ENCODE data around the gene TTC39A. TPM values are rescaled to one million over a fixed set of nuclear protein-coding genes. Genes with fewer than 3 reads are reported as not detected.

Gene TTC39A
- total RNA-seq (not detected), polyA plus RNA-seq (under 1 TPM in 1 of 3 donors, not detected in 2; 0.19 TPM), total RNA-seq (0 to 0.49 (median 0.04) reads per million in 6 experiments)

DNA sequence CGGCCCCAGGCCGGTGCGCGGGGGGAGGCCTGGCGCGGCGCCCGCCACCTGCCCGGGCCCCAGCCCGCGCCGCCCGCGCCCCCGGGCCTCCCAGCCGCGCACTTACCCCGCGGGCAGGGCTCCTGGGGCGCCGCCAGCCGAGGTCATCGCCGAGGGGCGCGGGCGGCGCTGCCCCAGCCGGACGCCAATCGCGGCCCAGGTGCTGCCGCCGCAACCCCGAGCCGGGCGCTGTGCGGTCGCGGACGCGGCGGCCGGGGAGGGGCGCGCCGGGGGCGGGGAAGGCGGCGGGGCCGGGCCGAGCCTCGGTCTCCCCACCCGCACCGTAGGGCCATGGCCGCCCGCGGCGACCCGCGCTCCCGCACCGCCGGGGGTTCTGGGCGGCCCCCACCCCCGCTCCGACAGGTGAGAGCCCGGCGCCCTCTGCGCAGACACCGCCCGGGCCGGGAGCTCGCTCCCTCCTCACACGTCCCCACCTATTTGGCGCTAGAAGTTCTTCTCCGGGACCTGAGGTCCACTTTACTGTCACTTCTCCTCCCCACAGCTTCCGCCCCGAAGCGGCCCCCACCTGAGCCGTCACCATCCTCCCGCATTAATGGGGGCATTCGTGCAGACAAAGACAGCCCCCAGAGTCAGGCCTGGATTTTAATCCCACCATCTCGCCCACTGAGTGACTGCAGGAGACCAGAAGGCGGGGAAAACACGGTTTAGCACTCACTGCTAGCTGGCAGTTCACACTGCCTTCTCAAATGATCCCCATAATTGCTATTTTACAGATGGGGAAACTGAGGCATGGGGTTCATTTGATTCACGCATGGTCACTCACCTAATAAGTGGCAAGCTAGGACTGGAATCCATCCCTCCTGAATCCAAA, at the start of gene TTC39A:
TTC39A (minus strand) TSS at position 232 of the 871 bp plus-strand sequence; CDS start at position 147, 85 bp downstream.
- DNase-seq (no peak), ATAC-seq (peak; percentile 35 to 36)
- no peaks in the 10 kb centered on the region for H3K36me3 Mint-ChIP-seq
- H3K9me3 Mint-ChIP-seq: peaks cover 0 to 3% (median 0%) of the 10 kb centered on the region in 9 donors
- peak within 1 kb of the TSS; percentile 66 to 94 (median 80) for H3K4me3 Mint-ChIP-seq
- POLR2A ChIA-PET: no interaction called here
- H3K4me1 Mint-ChIP-seq: peaks cover 3 to 10% (median 6%) of the 10 kb centered on the region in 4 donors
- H3K27me3 Mint-ChIP-seq: peaks cover 20 to 45% (median 32%) of the 10 kb centered on the region in 5 donors
- H3K27ac Mint-ChIP-seq: peak within 1 kb of the TSS in 2 of 10 donors; percentile 13 to 75

DNA sequence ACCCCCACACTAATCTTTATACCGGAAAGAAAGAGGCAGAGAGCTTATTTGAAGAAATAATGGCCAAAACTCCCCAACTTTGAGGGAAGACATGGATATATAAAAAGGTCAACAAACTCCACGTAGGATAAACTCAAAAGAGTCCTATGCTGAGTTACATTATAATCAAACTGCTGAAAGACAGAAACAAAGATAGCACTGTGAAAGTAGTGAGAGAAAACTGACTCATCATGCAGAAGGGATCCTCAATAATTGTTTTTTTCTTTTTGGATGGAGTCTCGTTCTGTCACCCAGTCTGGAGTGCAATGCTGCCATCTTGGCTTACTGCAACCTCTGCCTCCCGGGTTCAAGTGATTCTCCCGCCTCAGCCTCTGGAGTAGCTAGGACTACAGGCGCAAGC, 48.5 kb upstream of the TTC39A start:
- Mint-ChIP-seq H3K36me3 (peaks cover 17 to 80% (median 50%) of the 10 kb centered on the region in 3 donors), H3K27ac (no peak overlapping the region), H3K4me1 (peaks cover 0 to 5% (median 0%) of the 10 kb centered on the region in 4 donors)

DNA sequence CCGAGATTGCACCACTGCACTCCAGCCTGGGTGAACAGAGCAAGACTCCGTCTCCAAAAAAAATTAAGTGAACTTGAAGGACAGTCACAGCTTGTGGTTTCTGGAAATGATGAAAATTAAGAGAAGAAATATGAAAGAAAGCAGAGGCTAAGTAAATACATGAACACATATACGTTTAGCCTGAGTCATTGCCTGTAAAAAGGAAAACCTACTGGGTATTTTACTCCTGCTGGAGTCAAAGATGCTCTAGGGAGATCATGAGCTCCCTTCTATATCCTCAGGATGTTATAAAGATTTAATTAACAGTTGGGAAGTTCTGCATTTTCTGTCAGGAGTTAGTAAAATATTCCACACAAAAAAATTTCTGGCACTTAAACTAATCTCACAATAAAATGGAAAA, 43.5 kb upstream of the TTC39A start:
- ATAC-seq: no peak
- Mint-ChIP-seq H3K27ac (no peak overlapping the region), H3K27me3 (no peaks in the 10 kb centered on the region), H3K9me3 (no peaks in the 10 kb centered on the region), H3K4me1 (peaks cover 0 to 1% (median 0%) of the 10 kb centered on the region in 4 donors), H3K36me3 (peaks cover 8 to 73% (median 35%) of the 10 kb centered on the region in 3 donors), H3K4me3 (no peak overlapping the region)
- no peak for DNase-seq
- POLR2A ChIA-PET: no interaction called here

More for the DNA sequence above, 48.5 kb upstream of the TTC39A start:
- Mint-ChIP-seq H3K9me3 (peaks cover 0 to 10% (median 3%) of the 10 kb centered on the region in 9 donors), H3K27me3 (no peaks in the 10 kb centered on the region), H3K4me3 (no peak overlapping the region)
- no peak for ATAC-seq
- POLR2A ChIA-PET: no interaction called here
- DNase-seq: no peak

DNA sequence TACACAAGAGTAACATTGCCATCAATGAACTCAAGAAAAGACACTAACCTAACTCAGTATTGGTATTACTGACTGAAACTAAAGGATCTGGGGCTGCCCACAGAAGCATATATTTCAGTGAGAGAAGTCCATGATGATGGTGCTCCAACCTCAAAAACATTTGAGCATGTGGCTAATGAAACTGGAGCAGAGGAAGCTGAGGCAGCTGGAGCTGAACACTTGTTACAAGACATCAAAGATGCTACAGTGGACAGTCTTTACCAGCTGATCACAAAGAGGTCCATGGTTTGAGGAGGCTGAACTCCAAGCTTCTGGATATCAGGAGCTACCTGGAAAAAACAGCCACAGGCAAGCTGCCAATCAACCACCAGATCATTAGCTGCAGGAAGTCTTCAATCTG, 42.2 kb upstream of the TTC39A start:
- Mint-ChIP-seq H3K4me1 (no peaks in the 10 kb centered on the region), H3K4me3 (no peak overlapping the region), H3K27ac (no peak overlapping the region), H3K9me3 (no peaks in the 10 kb centered on the region), H3K36me3 (peaks cover 7 to 68% (median 35%) of the 10 kb centered on the region in 3 donors), H3K27me3 (no peaks in the 10 kb centered on the region)
- DNase-seq (no peak), ATAC-seq (no peak)
- POLR2A ChIA-PET: no interaction called here

DNA sequence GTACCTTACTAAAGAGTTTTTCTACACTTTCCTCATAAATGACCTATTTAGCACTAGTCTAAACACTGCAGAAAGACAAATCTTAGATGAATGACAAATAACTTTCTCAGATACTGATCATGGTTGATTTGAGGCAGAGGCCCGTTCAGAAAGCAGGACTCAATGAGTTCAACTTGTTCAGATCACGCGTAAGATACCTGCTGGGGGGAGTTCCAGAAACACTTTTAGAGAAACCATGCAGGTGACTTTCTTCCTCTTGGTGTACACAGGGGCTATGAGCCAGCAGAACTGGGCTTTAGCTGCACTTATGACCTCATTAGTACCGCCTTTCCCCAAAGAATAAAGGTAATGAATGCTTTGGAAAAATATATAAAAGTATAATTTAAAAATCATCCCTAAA, 38.8 kb upstream of the TTC39A start:
- Mint-ChIP-seq H3K4me1 (no peaks in the 10 kb centered on the region), H3K9me3 (no peaks in the 10 kb centered on the region), H3K27ac (peak overlapping the region in 1 of 10 donors; percentile 5), H3K36me3 (peaks cover 6 to 70% (median 30%) of the 10 kb centered on the region in 3 donors), H3K27me3 (no peaks in the 10 kb centered on the region), H3K4me3 (no peak overlapping the region)
- POLR2A ChIA-PET: no interaction called here
- ATAC-seq: no peak
- no peak for DNase-seq

DNA sequence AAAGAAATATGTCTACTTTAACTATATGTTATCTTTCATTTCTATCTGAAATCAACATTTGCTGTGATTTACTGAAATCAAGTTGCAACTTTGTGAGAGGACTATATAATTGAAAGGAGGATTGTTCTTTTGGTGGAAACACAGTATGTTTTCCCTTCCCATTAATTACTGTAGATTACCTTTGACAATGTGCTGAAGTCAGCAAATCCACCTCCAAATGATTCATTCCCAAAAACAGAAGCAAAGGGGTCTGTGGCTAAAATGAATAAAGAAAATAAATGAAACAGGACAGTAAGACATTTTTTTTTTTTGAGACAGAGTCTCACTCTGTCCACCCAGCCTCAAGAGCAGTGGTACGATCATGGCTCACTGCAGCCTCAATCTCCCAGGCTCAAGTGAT, 35.4 kb upstream of the TTC39A start:
- ATAC-seq: no peak
- no peaks in the 10 kb centered on the region for H3K9me3 Mint-ChIP-seq
- H3K27ac Mint-ChIP-seq: no peak overlapping the region
- no peak overlapping the region for H3K4me3 Mint-ChIP-seq
- no peak for DNase-seq
- H3K4me1 Mint-ChIP-seq: no peaks in the 10 kb centered on the region
- POLR2A ChIA-PET: no interaction called here
- H3K36me3 Mint-ChIP-seq: peaks cover 8 to 72% (median 27%) of the 10 kb centered on the region in 3 donors
- H3K27me3 Mint-ChIP-seq: no peaks in the 10 kb centered on the region

DNA sequence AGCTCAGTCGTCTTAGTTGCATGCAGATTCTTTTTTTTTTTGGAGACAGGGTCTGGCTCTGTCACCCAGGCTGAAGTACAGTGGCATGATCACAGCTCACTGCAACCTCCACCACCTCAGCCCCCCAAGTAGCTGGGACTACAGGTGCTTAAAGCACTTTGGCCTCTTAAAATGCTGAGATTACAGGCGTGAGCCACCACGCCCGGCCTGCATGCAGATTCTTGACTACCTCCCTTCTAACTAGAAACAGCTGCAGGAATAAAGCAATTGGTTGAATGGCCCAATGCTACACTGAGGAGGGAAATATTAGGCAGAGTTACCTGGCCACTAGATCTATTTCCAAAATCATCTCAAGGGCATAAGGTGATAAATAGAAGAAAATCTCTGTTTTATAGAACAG, 29.5 kb upstream of the TTC39A start:
- POLR2A ChIA-PET: no interaction called here
- Mint-ChIP-seq H3K27ac (peak overlapping the region in 1 of 10 donors; percentile 38), H3K27me3 (no peaks in the 10 kb centered on the region), H3K4me1 (no peaks in the 10 kb centered on the region), H3K36me3 (peaks cover 8 to 86% (median 42%) of the 10 kb centered on the region in 3 donors), H3K9me3 (no peaks in the 10 kb centered on the region), H3K4me3 (no peak overlapping the region)
- ATAC-seq (no peak), DNase-seq (no peak)

DNA sequence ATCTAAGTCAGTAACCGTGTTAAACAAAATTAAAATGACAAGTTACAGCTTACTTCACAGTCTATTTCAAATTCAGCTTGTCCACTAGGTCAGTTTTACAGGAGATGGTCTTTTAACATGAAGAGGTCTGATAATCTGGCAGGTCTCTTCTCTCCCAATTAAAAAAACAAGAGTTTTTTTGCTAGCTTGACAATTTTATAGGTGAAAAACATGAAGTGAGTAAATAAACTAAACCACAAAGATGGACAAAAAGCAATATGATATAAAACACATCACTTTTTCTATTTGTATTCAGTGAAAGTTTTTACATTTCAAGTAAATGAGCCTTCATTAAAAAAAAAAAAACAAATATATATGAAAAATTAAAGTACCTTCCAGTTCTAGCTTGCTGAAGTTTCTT, 25.0 kb upstream of the TTC39A start:
- peaks cover 0 to 55% (median 30%) of the 10 kb centered on the region in 3 donors for H3K36me3 Mint-ChIP-seq
- no peaks in the 10 kb centered on the region for H3K27me3 Mint-ChIP-seq
- no peaks in the 10 kb centered on the region for H3K9me3 Mint-ChIP-seq
- no peak overlapping the region for H3K4me3 Mint-ChIP-seq
- no peak for ATAC-seq
- no peak overlapping the region for H3K27ac Mint-ChIP-seq
- DNase-seq: no peak
- no peaks in the 10 kb centered on the region for H3K4me1 Mint-ChIP-seq
- POLR2A ChIA-PET: no interaction called here

DNA sequence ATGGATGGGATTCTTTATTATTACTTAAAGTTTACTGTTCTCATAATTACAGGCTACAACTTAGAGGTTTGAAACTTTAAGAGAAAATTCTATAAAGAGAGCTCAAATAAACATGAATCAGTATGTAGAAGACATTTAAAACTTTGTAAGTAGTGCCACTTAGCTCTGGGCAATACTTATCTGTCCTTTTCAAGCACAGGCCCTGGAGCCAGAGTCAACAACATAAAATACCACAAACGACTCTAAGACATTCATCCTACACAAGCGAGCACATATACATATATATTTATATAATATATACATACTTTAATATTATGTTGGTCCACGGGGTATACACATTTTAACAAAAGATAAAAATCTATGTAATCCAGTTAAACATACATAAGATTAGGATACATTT, 24.1 kb upstream of the TTC39A start:
- Mint-ChIP-seq H3K9me3 (no peaks in the 10 kb centered on the region), H3K27me3 (no peaks in the 10 kb centered on the region), H3K36me3 (peaks cover 0 to 46% (median 25%) of the 10 kb centered on the region in 3 donors), H3K4me1 (no peaks in the 10 kb centered on the region), H3K4me3 (no peak overlapping the region), H3K27ac (no peak overlapping the region)
- DNase-seq (no peak), ATAC-seq (no peak)
- POLR2A ChIA-PET: no interaction called here

DNA sequence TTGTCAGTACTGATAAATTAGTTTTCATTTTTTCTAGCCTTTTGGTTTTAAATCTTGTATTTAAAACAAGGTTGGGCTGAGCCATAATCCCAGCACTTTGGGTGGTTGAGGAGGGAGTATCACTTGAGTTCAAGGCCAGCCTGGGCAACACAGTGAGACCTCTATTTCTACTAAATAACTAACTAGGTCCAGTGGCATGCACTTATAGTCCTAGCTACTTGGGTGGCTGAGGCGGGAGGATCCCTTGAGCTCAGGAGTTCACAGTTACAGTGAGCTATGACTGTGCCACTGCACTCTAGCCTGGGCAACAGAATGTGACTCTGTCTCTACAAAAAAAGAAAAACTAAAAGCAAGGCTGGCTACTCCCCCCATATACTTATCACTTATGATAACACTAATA, 21.5 kb upstream of the TTC39A start:
- DNase-seq: no peak
- POLR2A ChIA-PET: no interaction called here
- Mint-ChIP-seq H3K9me3 (no peaks in the 10 kb centered on the region), H3K4me1 (no peaks in the 10 kb centered on the region), H3K27me3 (no peaks in the 10 kb centered on the region), H3K36me3 (peaks cover 0 to 27% (median 14%) of the 10 kb centered on the region in 3 donors), H3K27ac (no peak overlapping the region), H3K4me3 (no peak overlapping the region)
- ATAC-seq: no peak

DNA sequence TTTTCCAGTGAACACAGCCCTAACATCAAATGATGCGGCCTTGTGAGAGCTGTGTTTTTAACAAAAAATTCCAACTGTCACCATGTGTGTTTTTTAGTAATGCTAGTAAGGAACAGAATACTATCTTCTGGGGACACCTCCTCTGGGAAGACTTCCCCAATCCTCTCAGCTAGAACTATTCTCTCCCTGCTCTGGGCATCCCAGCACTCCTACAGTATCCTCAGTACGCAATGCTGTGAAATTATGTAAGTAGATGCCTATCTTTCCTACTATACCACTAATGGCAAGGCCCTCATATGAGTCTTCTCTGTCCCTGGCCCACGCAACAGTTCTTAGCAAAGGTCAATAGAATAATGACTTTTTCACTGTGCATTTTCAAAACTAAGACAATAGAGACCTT, 19.5 kb upstream of the TTC39A start:
- no peak overlapping the region for H3K27ac Mint-ChIP-seq
- POLR2A ChIA-PET: no interaction called here
- H3K9me3 Mint-ChIP-seq: no peaks in the 10 kb centered on the region
- DNase-seq (no peak), ATAC-seq (no peak)
- no peak overlapping the region for H3K4me3 Mint-ChIP-seq
- H3K36me3 Mint-ChIP-seq: peaks cover 0 to 7% (median 3%) of the 10 kb centered on the region in 3 donors
- H3K4me1 Mint-ChIP-seq: peaks cover 0 to 4% (median 0%) of the 10 kb centered on the region in 4 donors
- H3K27me3 Mint-ChIP-seq: peaks cover 3 to 15% (median 11%) of the 10 kb centered on the region in 5 donors

DNA sequence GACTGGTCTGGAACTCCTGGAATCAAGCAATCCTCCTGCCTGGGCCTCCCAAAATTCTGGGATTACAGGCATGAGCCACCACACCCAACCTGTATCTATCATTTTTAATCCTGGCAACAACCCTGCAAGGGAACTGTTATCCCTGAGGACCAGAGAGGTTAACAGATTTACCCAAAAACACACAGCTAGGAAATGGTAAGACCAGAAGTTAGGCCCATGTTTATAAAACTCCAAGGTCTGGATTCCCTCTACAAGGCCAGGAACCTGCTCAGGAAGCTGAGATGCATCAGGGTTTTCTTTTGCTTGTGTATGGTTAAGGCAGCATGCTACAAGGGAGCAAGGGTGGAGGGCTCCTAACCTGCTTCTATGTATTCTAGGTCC, 17.8 kb upstream of the TTC39A start:
- DNase-seq: no peak
- POLR2A ChIA-PET: no interaction called here
- Mint-ChIP-seq H3K4me1 (peaks cover 4 to 8% (median 8%) of the 10 kb centered on the region in 4 donors), H3K4me3 (no peak overlapping the region), H3K36me3 (no peaks in the 10 kb centered on the region), H3K27ac (no peak overlapping the region), H3K27me3 (peaks cover 14 to 29% (median 21%) of the 10 kb centered on the region in 5 donors), H3K9me3 (no peaks in the 10 kb centered on the region)
- no peak for ATAC-seq

DNA sequence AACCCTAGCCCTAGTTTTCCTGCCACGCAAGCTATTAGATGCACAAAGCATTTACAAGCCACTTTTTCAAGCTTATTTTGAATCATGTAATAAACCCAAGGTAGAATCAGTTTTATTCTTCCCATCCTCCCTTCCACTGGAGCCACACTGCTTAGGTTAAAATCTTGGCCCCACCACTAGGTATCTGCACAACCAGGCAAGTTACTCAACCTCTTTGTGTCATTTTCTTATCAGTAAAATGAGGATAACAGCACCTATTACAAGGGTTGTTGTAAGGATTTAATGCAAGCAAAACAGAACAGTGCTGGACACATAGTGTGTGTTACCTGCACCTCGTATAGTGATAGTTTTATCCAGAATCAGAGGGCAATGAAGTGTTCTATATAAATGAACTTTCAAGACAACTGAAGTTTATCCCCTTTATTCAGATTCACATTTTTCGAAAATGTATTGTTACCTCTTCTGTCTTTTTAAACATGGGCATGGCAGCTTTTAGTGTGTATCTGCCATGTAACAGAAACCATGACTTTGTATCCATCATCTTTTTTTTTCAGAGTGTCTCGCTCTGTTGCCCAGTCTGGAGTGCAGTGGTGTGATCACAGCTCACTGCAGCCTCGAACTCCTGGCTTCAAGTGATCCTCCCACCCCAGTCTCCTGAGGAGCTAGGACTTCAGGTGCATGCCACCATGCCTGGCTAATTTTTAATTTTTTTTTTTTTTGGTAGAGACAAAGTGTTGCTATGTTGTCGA, 17.2 kb upstream of the TTC39A start:
- H3K27ac Mint-ChIP-seq: no peak overlapping the region
- POLR2A ChIA-PET: no interaction called here

More for the DNA sequence above, 17.2 kb upstream of the TTC39A start:
- no peaks in the 10 kb centered on the region for H3K9me3 Mint-ChIP-seq
- ATAC-seq: no peak
- no peak overlapping the region for H3K4me3 Mint-ChIP-seq
- DNase-seq: no peak
- peaks cover 4 to 8% (median 8%) of the 10 kb centered on the region in 4 donors for H3K4me1 Mint-ChIP-seq
- peaks cover 19 to 34% (median 25%) of the 10 kb centered on the region in 5 donors for H3K27me3 Mint-ChIP-seq
- no peaks in the 10 kb centered on the region for H3K36me3 Mint-ChIP-seq
